D721Med (cell line): ENCODE results near the gene HOXC11.

ENCODE experiments used
- DNase-seq: peaks from one replicate; pipeline ENCODE4 v3.0.0; 2011; ENCODE audit warnings: low spot score; ENCODE audit not compliant: insufficient read length
- FAIRE-seq: peaks from 2 replicates; lab custom pipeline; 2011; peaks lifted over from hg19 to GRCh38; lab: Jason Lieb, UNC
- CTCF ChIP-seq: IDR thresholded peaks from 2 replicates; pipeline ENCODE4 v1.5.1; 2012; ENCODE audit warnings: mild to moderate bottlenecking, control low read depth; ENCODE audit not compliant: insufficient read depth; ENCODE audit errors: missing control alignments

The HOXC11 gene

GRCh38 chr12:54022960-54023884 lies 50.3 kb downstream of the HOXC11 start:
- FAIRE-seq = no peak
- no peak for TF ChIP-seq CTCF
- DNase-seq = no peak

- DNase-seq (no peak), FAIRE-seq (no peak)
- TF ChIP-seq CTCF = no peak
Measured at GRCh38 chr12:54024127-54024526, 51.2 kb downstream of the HOXC11 start.

GRCh38 chr12:54024581-54025305 lies 51.8 kb downstream of the HOXC11 start:
- DNase-seq (no peak), FAIRE-seq (no peak)
- TF ChIP-seq CTCF = no peak

GRCh38 chr12:54025499-54026405 lies 52.8 kb downstream of the HOXC11 start:
- DNase-seq = no peak
- no peak for FAIRE-seq
- TF ChIP-seq CTCF = no peak

- no peak for DNase-seq
- no peak for FAIRE-seq
- no peak for TF ChIP-seq CTCF
Measured at GRCh38 chr12:54026640-54027441, 53.9 kb downstream of the HOXC11 start.
